ENCODE data around the gene TMEM175. TPM values are rescaled to one million over a fixed set of nuclear protein-coding genes. Genes with fewer than 3 reads are reported as not detected.

Gene TMEM175
- total and polyA plus RNA-seq, 2 donors (not counting 1 experiment from before 2014, with no cell fraction given) = 44.4 to 432 TPM

DNA sequence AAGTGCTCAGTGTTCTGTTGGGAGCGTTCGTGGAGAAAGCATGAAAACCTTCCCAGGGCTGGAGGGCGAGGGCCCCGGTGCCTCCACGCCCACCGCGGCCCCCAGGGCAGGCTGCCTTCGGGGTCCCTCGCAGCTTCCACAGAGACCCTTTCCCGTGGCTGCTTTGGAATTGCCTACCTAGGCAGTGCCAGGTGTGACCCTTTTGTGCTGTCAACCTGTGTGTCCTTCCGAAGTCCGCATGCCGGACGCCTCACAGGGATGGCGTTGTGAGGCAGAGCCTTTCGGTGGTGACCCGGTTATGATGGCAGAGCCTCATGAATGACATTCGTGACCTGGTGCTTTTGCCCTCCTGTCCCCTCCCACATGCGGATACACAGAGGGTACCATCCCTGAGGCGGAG, 17.4 kb downstream of the TMEM175 start:
- H3K4me3 Mint-ChIP-seq = no peak overlapping the region
- no peak for DNase-seq
- H3K36me3 ChIP-seq (replicated peaks in 1 of 2; ENCODE audit: control extremely low read depth in 1 of 2, control insufficient read depth in 1 of 2, extremely low read depth in 1 of 2, insufficient read depth in 2 of 2, low read length in 1 of 2) = peaks cover 0 to 22% of the 10 kb centered on the region in 2 experiments
- H3K27me3 Mint-ChIP-seq = no peaks in the 10 kb centered on the region
- TF ChIP-seq, protein P1, sequence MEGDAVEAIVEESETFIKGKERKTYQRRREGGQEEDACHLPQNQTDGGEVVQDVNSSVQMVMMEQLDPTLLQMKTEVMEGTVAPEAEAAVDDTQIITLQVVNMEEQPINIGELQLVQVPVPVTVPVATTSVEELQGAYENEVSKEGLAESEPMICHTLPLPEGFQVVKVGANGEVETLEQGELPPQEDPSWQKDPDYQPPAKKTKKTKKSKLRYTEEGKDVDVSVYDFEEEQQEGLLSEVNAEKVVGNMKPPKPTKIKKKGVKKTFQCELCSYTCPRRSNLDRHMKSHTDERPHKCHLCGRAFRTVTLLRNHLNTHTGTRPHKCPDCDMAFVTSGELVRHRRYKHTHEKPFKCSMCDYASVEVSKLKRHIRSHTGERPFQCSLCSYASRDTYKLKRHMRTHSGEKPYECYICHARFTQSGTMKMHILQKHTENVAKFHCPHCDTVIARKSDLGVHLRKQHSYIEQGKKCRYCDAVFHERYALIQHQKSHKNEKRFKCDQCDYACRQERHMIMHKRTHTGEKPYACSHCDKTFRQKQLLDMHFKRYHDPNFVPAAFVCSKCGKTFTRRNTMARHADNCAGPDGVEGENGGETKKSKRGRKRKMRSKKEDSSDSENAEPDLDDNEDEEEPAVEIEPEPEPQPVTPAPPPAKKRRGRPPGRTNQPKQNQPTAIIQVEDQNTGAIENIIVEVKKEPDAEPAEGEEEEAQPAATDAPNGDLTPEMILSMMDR (IDR thresholded peaks at IDR 0.05) = no peak
- TF ChIP-seq EZH2 (IDR thresholded peaks at IDR 0.05; ENCODE audit: borderline replicate concordance, insufficient read depth, low read depth, low read length, poor library complexity, severe bottlenecking) = no peak
- H3K4me2 ChIP-seq (replicated peaks; ENCODE audit: low read depth, low read length, poor library complexity, severe bottlenecking) = no peak overlapping the region
- H4K20me1 ChIP-seq (ENCODE audit: control insufficient read depth, insufficient read depth, low read length, poor library complexity, severe bottlenecking) = peaks cover 68% of the 10 kb centered on the region
- H3K27ac ChIP-seq (ENCODE audit: low read length in 2 of 2) = no peak overlapping the region
- 96% methylated on average over 18 of the region's 20 CpGs for WGBS (ENCODE audit: insufficient coverage)
- H3K27ac Mint-ChIP-seq = no peak overlapping the region
- peaks cover 46% of the 10 kb centered on the region for H3K79me2 ChIP-seq (ENCODE audit: control insufficient read depth, insufficient read depth, low read length)
- H2AFZ ChIP-seq (ENCODE audit: insufficient read depth, low read depth, low read length, poor library complexity, severe bottlenecking) = no peak overlapping the region
- intact Hi-C loops (cut with micrococcal nuclease) = no loop called here
- no peak overlapping the region for H3K4me3 ChIP-seq (ENCODE audit: control extremely low read depth in 1 of 5, extremely low read depth in 1 of 5, insufficient read depth in 1 of 5, low read depth in 2 of 5, low read length in 4 of 5)
- peaks cover 0 to 18% of the 10 kb centered on the region in 2 donors for H3K4me1 ChIP-seq (ENCODE audit: control insufficient read depth in 2 of 2, insufficient read depth in 2 of 2, low read length in 2 of 2)
- H3K4me1 Mint-ChIP-seq = peaks cover 16% of the 10 kb centered on the region
- ChIA-PET POLR2A (no interaction called here), CTCF (no interaction called here)
- H3K9me3 Mint-ChIP-seq (ENCODE audit: insufficient read depth) = no peaks in the 10 kb centered on the region
- ATAC-seq (ENCODE audit: low read depth) = no peak
- H3K9me3 ChIP-seq (ENCODE audit: control extremely low read depth in 1 of 3, control insufficient read depth in 2 of 3, insufficient read depth in 1 of 3, low read length in 2 of 3) = peaks cover 0 to 5% (median 0%) of the 10 kb centered on the region in 3 donors
- H3K9ac ChIP-seq (ENCODE audit: low read length) = no peak overlapping the region
- H3K27me3 ChIP-seq (replicated peaks in 1 of 4; ENCODE audit: control extremely low read depth in 1 of 4, control insufficient read depth in 3 of 4, insufficient read depth in 4 of 4, low read length in 3 of 4) = no peaks in the 10 kb centered on the region

DNA sequence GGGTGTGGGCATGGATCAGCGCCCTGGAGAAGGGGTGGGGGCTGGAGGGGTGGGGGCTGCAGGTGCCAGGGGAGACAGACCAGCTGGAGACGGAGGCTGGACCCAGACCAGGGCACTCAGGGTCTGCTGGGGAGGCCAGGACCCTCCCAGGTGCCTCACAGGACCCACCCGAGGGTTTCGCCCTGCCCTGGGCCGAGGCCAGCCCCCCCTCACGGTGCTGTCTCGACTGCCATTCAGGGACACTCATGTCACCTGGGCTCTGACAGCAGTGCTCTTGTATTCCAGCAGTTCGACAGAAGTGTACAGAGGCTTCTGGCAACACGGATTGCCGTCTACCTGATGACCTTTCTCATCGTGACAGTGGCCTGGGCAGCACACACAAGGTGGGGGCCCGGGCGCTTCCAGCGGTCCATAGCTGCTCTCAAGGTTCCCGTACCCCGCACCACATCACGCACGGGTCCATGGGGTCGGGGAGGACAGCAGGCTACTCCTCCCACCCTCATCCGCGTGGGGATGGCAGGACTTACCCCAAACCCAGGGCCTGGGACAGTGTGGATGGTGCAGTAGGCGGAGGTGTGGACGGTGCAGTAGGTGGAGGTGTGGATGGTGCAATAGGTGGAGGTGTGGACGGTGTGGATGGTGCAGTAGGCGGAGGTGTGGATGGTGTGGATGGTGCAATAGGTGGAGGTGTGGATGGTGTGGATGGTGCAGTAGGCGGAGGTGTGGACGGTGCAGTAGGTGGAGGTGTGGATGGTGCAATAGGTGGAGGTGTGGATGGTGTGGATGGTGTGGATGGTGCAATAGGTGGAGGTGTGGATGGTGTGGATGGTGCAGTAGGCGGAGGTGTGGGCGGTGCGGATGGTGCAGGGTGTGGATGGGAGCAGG, 18.1 kb downstream of the TMEM175 start:
- CTCF ChIA-PET = no interaction called here
- peaks cover 39% of the 10 kb centered on the region for H3K79me2 ChIP-seq (ENCODE audit: control insufficient read depth, insufficient read depth, low read length)
- intact Hi-C loops (cut with micrococcal nuclease) = no loop called here
- no peak overlapping the region for H3K9ac ChIP-seq (ENCODE audit: low read length)
- TF ChIP-seq, protein P1 (IDR thresholded peaks at IDR 0.05) = no peak
- TF ChIP-seq EZH2 (IDR thresholded peaks at IDR 0.05; ENCODE audit: borderline replicate concordance, insufficient read depth, low read depth, low read length, poor library complexity, severe bottlenecking) = no peak
- H3K4me2 ChIP-seq (replicated peaks; ENCODE audit: low read depth, low read length, poor library complexity, severe bottlenecking) = no peak overlapping the region
- peaks cover 62% of the 10 kb centered on the region for H4K20me1 ChIP-seq (ENCODE audit: control insufficient read depth, insufficient read depth, low read length, poor library complexity, severe bottlenecking)
- no peak overlapping the region for H3K4me3 ChIP-seq (ENCODE audit: control extremely low read depth in 1 of 5, extremely low read depth in 1 of 5, insufficient read depth in 1 of 5, low read depth in 2 of 5, low read length in 4 of 5)
- Mint-ChIP-seq H3K4me3 (no peak overlapping the region), H3K4me1 (peaks cover 13% of the 10 kb centered on the region), H3K9me3 (ENCODE audit: insufficient read depth) (no peaks in the 10 kb centered on the region), H3K27ac (no peak overlapping the region), H3K27me3 (no peaks in the 10 kb centered on the region)
- H3K9me3 ChIP-seq (ENCODE audit: control extremely low read depth in 1 of 3, control insufficient read depth in 2 of 3, insufficient read depth in 1 of 3, low read length in 2 of 3) = peaks cover 0 to 5% (median 0%) of the 10 kb centered on the region in 3 donors
- ATAC-seq (ENCODE audit: low read depth) (no peak), DNase-seq (no peak)
- peaks cover 0 to 18% of the 10 kb centered on the region in 2 donors for H3K4me1 ChIP-seq (ENCODE audit: control insufficient read depth in 2 of 2, insufficient read depth in 2 of 2, low read length in 2 of 2)
- peaks cover 0 to 28% of the 10 kb centered on the region in 2 experiments for H3K36me3 ChIP-seq (replicated peaks in 1 of 2; ENCODE audit: control extremely low read depth in 1 of 2, control insufficient read depth in 1 of 2, extremely low read depth in 1 of 2, insufficient read depth in 2 of 2, low read length in 1 of 2)
- WGBS (ENCODE audit: insufficient coverage) = 94% methylated on average over 25 of the region's 30 CpGs
- H2AFZ ChIP-seq (ENCODE audit: insufficient read depth, low read depth, low read length, poor library complexity, severe bottlenecking) = no peak overlapping the region
- H3K27me3 ChIP-seq (replicated peaks in 1 of 4; ENCODE audit: control extremely low read depth in 1 of 4, control insufficient read depth in 3 of 4, insufficient read depth in 4 of 4, low read length in 3 of 4) = no peaks in the 10 kb centered on the region
- H3K27ac ChIP-seq (ENCODE audit: low read length in 2 of 2) = no peak overlapping the region
- POLR2A ChIA-PET = no interaction called here
